NK-92 treated with Interleukin-12 subunit alpha and Interleukin-12 subunit beta, amount 100 ng/mL, for 24 hours (cell line): ENCODE results near the gene TMEM72.
A peak's percentile ranks its signal among the peaks of the same experiment; 100 is the strongest.

Source experiments
- DNase-seq: peaks from one replicate; lab custom pipeline; 2025; lab: John Stamatoyannopoulos, UW

The TMEM72 gene

GRCh38 chr10:44934416-44935200, 23.5 kb downstream of the TMEM72 start:
- DNase-seq, result no peak

GRCh38 chr10:44935201-44935965, 24.2 kb downstream of the TMEM72 start:
- no peak for DNase-seq

- DNase-seq, result no peak
Observed at GRCh38 chr10:44935966-44936295, 24.8 kb downstream of the TMEM72 start.

- no peak for DNase-seq
Observed at GRCh38 chr10:44936314-44936975, 25.3 kb downstream of the TMEM72 start.

GRCh38 chr10:44937196-44938005, 26.3 kb downstream of the TMEM72 start:
- DNase-seq, result no peak

- no peak for DNase-seq
Observed at GRCh38 chr10:44938956-44939355, 27.8 kb downstream of the TMEM72 start.

- no peak for DNase-seq
Observed at GRCh38 chr10:44939691-44940401, 28.7 kb downstream of the TMEM72 start.

- no peak for DNase-seq
Observed at GRCh38 chr10:44944354-44944753, 33.2 kb downstream of the TMEM72 start.

GRCh38 chr10:44946205-44946604, 35.1 kb downstream of the TMEM72 start:
- DNase-seq, result peak; percentile 19

- DNase-seq, result no peak
Observed at GRCh38 chr10:44947371-44948152, 36.4 kb downstream of the TMEM72 start.

- DNase-seq, result no peak
Observed at GRCh38 chr10:44948642-44949041, 37.5 kb downstream of the TMEM72 start.

GRCh38 chr10:44949127-44949802, 38.1 kb downstream of the TMEM72 start:
- no peak for DNase-seq

- DNase-seq, result no peak
Observed at GRCh38 chr10:44949915-44950314, 38.8 kb downstream of the TMEM72 start.

GRCh38 chr10:44950326-44951225, 39.4 kb downstream of the TMEM72 start:
- DNase-seq, result no peak

GRCh38 chr10:44951576-44952226, 40.6 kb downstream of the TMEM72 start:
- no peak for DNase-seq

GRCh38 chr10:44952779-44953231, 41.7 kb downstream of the TMEM72 start:
- no peak for DNase-seq

- no peak for DNase-seq
Observed at GRCh38 chr10:44954042-44954441, 42.9 kb downstream of the TMEM72 start.

- DNase-seq, result no peak
Observed at GRCh38 chr10:44954962-44955361, 43.8 kb downstream of the TMEM72 start.
